ENCODE measurements around the gene STAC3.

The STAC3 gene

DNA sequence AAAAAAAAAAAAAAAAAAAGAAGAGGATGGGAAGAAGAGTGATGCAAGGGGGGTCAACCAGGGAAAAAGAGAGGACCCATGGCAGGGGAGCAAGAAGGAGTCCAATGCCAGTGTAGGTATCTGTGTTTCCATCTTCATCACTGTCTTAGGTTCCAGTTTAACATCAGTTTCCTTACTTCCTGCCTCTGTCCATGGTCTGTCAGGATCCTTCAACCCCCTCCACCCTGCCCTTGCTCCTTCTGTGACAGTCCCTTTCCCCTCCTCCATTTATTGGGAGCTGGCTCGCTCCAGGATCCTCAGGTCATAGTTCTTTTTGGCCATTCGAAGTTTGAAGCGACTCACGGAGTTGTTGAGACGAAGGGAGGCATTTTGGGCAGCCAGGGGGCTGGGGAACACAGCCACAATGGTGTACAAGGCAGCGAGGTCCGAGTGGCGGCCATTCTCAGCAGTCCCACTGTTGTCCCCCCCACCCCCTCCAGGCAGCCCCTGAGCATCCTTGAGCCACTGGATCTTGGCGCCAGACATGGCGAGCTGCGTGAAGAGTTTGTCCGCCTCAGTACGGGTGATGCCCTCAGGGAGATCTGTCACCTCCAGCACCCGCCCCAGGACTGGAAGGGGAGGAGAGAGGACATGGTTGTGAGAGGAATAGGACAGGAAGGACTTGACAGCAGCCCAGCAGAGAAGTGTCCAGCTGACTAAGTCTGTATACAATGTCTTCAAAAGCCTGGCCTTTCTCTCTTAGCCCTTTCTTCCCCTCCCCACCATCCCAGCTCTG is 3.7 kb upstream of the STAC3 start:
- no peak for DNase-seq (ENCODE audit: low read depth)

DNA sequence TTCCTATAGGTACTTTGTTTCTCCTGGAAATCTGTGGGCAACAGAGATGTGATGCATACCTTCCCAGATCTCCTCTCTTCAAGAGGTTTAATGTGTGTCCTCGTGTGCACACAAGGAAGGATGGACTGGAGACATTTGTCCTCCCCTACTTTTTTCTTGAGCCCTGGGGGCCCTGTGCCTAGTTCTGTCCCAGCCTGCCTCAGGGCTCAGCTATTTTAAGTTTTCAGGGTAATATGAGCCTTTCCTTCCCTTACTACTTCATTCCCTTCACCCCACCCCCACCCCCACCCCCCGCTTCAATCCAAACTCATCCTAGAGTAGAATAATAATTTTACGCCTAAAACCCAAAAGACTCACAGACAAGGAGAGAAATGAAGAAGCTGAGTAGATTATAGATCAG is 446 bp downstream of the STAC3 start:
- no peak for DNase-seq (ENCODE audit: low read depth)

DNA sequence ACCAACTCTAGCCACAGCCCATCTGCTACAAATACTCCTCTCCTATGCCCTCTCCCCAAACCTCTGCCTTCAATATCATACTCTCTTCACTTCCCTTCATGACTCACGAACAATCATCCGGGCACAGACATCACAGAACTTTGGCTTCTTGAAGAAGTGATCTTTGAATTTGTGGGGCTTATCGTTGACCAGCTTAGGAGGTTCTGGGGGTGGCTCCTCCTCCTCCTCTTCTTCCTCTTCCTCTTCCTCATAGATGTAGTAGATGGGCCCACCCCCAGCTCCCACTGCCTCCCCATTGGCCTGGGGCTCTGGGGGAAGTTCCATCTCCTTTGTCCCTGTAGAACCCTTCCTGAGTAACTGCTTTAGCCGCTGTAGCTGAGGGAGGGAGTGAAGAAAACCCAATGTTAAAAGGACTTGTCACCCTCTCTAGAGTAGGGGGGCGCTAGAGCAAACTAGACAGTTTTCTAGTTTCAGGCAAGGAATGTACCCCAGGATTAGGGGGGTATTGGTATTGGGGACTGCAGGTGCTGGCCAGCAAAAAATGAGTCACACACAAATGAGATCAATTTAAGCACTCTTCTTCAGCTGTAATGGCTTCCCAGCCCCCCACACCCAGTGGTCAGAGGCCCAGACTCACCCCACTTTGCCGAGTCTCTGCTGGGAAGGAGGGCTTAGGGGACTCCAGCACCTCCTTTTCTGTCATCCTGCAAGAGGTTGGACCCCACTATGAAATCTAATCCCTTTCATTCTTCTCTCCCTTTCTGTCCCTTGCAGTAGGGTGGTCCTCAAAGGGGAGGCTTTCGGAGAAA is 1.8 kb downstream of the STAC3 start:
- no peak for DNase-seq (ENCODE audit: low read depth)

DNA sequence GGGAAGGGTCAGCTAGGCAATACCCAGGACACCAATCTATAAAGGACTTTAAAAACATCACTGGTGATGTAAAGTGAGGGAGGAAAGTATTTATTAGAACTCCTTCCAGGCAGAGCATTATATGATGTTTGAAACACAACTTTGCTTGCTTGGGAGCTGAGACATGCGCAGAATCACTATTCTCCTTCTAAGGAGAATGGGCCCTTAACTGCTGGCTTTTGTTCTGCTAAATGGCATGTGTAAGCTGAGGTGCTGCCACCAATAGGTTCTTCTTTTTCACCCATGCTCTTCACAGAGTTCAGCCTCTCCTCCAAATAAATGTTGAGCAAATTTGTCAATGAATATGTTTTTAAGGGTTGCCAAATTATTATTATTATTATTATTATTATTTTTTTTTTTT is 3.9 kb downstream of the STAC3 start:
- no peak for DNase-seq (ENCODE audit: low read depth)

DNA sequence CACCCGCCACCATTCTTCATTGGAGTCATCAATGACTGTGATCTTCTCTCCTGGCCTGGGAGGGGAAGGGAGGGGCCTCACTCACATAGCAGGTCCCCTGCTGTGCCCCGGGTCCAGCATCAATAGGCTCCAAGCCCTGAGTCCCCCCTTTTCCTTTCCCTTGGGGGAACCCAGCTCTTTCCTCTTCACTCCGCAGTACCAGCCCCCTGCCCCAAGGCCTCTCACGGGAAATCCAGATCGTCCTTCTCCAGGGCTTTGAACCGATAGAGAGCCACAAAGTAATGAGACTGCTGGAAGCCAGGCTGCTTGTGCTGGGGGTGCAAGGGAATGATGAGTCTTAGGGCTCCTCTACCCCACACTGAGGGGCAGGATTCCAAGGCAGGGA is 6.7 kb downstream of the STAC3 start:
- no peak for DNase-seq (ENCODE audit: low read depth)

DNA sequence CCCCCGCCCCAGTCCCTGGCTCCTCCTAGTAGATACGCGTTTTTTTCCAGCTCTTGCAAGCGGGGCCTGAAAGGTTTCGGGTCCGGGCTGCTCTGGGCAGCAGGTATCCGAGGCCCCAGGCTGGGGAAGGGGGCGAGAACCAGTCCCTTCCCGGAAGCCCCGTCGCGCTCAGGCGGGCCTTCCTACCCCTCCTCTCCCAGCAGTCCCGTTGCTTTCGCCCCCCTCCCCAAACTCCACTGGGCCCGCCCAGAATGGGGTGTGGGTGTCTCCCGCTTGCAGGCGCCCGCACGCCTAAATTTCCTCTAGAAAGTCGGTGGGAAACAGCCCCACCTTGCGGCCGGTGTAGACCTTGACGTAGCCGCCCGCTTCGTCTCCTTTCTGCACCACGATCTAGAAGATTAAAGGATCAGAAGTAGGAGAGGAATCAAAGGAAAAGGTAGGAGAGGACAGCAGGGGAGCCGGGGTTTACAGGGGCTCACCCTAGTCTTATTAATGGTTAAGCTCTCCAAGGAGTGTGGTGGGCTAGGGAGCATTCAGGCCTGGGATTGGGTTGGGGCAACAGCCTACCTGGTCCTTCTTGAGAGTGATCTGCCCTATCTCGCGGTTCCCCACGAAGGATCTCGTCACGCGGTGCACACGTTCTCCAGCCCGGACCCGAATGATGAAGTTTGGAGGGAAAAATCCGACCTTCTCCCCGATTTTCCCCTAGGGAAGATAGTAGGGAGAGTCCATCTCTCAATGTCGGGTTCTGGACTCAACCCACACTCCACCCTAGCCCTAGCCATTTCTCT is 7.3 kb downstream of the STAC3 start:
- DNase-seq (ENCODE audit: low read depth) = peak; percentile 59

DNA sequence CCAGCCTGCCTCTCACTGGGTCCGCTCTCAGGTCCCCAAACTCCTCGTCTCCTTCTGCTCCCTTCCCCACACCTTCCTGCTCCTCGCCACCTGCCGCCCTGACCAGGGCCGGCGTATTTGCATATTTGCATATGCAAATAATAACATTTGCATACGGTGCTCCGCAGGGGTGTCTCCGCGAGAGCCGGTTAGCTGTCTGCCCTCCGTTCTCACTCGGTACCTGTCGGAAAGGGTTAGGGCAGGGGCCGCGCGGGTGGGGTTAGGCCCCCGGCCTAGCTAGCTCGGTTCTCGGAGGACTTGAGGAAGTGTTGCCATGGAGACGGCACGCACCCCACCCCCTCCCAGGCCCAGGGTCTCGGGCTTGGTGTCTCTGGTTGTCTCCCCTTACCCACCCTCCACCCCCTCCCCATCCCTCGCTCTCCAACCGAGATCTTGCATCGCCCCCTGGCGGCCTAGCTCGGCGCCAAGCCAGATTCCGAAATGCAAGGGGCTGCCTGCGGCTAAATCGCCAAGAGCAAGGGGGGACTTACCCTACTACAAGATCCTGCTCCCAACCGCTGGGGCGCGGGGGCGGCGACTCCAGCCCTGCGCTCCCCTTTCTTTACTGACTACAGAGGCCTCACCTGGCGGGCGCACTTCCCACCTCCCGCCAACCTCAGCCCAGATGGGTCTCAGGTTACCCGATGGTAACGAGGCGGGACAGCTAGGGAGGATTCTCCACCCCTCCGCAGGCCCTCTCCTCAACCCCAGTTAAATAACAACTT is 8.1 kb downstream of the STAC3 start:
- DNase-seq (ENCODE audit: low read depth) = no peak

DNA sequence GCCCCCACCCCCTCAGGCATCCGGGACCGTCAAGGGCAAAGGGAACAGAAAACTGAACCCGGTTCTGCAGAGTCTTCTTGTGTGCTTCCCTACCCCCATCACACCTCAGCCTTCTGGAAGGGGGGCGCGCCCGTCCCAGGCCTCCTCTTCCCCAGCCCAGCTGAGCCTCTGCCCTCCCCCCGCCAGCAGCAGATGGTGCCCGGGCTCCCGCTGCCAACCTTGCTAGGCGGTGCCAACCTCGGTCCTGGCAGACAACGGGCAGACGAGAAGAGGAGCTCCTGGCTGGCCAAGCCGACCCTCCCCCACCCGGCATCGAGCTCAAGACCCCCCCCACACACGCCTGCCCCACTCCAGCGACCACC is 8.7 kb downstream of the STAC3 start:
- no peak for DNase-seq (ENCODE audit: low read depth)

DNA sequence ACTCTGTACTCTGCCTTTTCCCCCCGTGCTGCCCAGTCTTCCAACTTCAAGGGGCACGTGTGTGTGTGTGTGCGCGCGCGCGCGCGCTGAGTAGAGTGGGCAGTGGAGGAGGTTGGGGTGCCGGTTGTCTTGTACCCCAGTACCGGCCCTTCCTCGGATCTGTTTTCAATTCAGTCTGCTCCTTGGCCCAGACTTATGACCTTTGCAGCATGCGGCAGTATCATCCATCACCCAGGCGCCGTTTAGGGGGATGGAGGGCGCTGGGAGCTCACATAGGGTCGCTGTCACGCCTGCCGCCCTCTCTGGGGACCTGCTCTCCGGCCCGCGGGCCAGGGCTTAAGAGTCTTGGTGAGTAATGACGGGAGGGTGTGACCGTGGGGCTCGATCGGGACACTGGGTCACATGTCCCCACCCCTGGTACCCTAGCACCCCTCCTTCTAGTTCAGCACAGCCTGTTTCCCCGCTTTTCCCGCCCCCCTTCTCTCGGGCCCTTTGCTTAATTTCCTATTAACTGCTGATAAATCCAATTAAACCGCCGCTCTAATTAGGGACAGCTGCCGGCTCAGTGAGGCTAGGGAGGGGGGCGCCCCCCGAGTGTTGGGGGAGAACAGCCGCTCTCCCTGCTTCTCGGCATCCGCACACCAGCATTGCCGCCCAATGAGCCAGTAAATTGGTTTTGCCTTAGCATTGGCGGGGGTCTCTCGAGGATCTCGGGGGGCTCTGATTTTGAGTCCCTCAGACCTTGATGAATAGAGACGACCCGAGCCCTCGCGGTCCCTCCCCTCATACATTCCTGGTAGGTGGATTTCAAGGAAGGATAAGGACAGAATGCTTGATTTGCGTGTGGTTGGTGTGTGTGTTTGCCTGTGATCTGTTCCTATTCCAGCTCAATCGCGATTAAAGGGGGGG is 9.3 kb downstream of the STAC3 start:
- DNase-seq (ENCODE audit: low read depth) = no peak

DNA sequence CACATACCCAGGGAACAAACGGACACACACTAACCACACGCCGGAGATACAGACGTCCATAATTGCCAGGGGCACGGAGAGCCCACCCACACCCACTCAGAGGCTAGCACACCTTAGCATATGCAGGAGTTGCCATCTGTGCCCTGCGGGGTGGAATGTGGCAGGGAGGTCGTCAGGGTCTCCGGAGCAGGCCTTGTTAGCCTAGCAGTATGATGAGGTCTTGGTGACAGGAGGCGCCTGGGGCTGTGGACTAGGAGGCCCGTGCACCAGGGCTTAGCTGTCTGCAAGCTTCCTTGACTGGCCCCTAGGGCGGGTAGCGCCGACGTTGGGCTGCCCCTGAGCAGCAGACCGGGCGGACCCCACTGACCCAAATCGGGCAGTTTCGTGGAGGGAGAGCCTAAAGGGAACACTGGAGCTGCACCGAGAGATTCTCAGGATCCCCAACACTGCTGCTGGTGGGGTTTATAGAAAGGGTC is 10.0 kb downstream of the STAC3 start:
- DNase-seq (ENCODE audit: low read depth) = no peak

DNA sequence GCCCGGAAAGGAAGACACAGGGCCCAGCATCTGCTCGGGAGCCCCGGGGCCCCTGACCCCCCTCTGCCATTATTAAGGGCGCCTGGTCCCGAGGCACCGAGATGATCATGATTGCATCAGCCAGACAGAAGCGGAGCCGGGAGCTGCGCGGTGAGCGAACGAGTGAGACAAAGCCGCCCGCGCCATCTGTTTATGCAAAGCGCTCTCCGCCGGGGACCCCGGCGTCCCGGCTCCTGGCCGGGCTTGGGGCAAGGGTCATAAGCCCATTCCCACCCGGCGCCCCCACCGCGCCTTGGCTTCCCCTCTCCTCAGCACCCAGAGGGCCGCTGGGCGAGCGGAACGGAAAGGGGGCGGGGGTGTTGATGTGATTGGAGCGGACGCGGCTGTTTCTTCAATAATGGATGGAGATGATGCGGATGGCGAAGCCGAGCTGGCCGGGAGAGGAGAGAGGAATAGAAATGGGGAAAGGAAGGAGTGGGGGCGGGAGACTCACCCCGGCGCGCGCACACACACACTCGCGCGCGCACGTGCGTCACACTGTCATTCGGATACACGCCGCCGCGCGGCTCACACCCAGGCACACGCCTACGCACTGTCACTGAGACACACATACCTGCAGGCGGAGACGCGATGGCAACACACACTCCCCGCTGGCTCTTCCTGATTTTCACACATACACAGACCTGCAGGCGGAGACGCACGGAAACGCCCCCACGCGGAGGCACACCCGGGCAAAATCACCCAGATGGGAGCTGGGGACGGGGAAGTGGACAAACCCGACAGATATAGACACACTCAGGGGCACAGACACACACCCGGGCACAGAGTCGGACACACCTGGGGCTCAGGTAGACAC is 10.7 kb downstream of the STAC3 start:
- peak; percentile 58 for DNase-seq (ENCODE audit: low read depth)

DNA sequence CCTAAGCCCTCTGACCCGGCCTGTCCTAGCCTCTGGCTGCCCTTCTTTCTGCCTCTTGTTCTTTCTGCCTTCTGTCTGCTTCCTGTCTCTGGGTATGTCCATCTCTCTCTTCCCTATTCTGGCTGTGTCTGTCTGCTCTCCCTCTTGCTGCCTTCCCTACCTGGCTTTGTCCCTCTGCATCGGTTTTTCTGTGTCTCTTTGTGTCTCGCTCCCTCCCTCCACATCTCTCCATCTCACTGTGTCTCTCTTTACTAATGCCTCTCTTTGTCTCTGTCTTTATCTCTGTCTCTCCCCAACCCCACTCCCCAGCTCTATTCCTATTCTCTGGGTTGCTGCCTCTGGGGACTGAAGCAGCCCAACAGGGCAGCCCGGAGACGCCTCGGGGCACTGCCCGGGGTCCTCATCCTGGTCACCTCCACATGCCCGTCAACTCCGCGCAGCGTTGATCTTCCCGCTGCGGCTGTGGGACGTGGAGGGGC is 11.4 kb downstream of the STAC3 start:
- no peak for DNase-seq (ENCODE audit: low read depth)

DNA sequence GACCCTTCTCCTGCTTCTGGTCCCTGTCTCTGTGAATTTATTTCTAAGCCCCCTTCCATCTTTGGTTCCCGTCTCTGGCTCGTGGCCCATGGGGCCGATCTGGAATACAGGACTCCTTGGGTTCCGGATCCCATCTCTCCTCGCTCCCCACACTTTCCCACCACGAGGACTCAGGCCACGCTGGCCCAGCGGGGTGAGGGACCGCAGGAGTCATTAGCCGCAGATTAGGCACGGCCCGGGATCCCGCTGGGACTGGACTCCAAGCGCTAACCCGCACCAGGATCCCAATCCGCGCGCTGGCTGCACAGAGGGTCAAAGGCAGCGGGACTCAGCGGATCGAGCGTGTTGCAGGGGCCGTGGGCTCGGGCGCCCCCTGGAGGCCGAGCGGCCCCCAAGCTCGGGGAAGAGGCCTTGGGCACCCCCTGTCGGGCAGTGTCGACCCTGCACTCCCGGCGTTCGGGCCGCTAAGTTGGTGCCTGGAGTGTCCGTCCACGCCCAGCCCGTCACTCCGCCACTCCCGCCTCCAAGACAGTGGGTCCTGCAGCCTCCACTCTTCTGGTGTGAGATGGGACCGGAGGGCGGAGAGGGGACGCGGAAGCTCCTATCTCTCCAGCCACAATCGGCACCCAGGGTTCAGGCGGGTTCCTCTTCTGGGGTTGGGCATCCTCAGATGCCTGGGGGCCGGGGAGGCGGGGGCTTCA is 12.0 kb downstream of the STAC3 start:
- peak; percentile 78 for DNase-seq (ENCODE audit: low read depth)

DNA sequence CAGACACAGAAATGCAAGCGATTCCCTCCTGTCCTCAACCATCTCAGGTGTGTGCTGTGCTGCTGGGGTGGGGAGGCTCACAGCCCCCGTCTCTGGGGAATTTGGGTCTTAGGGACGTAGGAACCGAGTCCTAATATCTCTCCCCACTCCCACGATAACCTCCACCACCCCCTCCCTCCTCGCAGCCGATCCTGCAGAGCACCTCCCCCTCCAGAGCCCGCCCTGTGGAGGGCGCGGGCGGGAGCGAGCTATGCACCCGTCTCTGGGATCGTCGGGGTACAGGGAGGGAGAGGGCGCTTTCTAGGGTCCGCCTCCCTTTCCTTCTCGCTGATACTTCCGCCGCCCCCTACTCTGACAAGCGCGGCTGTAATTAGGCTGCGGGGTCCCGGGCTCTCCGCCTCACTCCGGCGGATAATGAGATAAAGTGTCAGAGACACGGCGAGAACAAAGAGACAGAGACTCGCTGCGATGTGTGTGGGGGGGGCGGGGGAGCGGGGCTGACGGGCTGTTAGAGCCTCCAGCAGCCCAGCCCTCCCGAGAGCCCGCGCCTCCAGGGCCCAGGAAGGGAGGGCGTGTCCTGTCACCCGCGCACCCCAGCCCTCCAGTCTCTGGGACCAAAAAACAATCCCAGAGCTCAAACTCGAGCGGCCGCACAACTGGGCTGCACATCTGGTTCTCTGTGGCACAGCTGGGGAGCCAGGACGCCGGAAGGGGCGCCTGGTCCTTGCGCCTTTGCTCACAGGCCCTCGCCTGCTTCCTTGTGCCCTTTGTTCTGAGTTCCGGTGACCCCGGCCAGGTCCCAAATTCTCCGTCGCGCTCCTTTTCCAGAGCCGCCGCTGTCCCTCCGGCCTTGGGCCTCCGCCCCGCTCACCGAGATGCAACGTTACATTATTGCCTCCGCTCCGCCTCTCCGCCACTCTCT is 12.8 kb downstream of the STAC3 start:
- DNase-seq (ENCODE audit: low read depth) = no peak

DNA sequence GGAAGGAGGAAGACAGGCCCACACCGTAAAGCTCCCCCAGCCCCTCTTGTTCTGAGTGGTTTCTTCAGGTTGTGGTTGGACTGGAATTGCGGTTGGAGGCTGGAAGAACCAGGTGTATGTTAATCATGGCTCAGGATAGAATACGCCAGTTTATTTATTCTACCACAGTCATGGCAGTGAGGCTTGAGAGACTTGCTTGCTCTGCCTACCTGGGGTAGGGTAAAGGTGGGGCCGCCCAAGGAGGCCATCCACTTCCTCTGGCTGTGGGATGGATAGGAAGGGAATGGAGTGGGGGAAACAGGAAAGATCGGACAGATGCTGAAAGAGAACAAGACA is 13.4 kb downstream of the STAC3 start:
- DNase-seq (ENCODE audit: low read depth) = no peak

DNA sequence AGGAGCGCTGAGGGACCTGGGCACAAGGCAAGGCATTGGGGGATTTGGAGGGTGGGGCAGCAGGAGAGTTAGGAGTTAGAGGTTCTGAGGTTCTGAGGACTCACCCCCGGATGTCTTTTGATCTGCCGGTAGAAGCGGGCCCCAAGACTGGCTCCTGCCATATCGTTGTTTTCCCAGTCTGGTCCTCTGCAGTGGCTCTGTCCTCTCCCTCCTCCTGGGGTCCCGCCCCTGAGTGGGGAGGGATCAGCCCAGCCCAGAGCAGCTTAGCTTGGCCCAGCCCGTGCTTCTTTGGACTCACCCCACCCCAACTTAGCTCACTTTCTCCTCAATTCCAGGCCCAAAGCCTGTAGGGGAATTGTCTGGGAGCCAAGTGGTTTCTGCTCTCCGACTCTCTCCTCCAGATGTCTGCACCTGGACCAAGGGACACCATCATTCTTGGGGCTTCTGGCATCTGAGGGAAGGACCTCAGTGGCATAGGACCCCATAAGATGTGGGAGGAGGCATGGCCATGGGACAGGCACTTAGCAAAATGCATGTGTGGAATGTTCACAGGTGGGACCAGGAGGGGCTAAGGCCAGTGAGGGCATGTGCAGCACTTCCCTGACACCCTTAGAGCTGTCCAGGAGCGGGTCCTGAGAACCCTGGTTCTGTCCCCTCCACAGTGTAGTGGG is 13.9 kb downstream of the STAC3 start:
- DNase-seq (ENCODE audit: low read depth) = no peak

DNA sequence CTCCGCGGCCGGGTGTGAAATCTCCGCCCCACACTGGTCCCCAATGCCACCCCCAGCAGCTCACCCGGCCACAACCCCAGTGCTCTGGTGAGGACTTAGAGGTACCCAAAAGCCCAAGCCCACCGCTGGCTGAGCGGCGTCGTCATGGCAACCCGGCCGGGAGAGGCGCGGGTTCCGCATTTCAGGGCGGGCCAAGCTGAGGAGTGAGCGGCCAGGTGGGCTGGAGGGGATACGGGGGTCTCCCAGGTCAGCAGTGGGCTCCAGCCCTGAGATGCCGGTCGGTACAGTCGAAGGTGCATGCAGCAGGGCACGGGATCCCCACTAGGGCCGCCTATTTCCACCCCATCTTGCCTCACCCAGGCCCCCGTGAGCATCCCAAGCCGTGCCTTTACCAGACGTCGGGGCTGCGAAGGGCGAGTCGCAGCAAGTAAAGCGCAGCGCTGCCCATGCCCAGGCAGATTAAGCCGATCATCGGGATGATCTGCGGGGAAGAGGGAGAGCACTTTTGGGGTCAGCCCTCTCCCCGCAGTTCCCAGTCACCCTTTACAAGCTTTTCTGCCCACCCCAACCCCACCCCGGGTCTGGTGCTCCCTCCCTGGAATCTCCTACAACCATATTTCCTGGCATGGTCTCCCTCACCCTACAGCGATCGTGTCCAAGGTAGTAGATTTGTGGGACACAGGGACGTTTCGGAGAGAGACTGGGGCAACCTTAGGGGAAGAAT is 14.6 kb downstream of the STAC3 start:
- no peak for DNase-seq (ENCODE audit: low read depth)

Measured in activated T-helper 1 cell treated with Interleukin-2 at 50 U/mL for 16 hours (primary cell).